Cardiac septum (tissue), 1 donor: ENCODE measurements around the gene EAPP. TPM values are rescaled to one million over a fixed set of nuclear protein-coding genes. Genes with fewer than 3 reads are reported as not detected.
"Not testable (repeated sequence)": the region's sequence is repeated elsewhere in the genome, so short reads cannot be mapped to it uniquely, and the experiment has no call there.

ENCODE experiments used
- DNase-seq: peaks from one replicate; pipeline ENCODE4 v3.0.0-alpha.2; 2020; ENCODE audit warnings: low spot score
- intact Hi-C: fragments of 100-400 bp; cut with DNase I; formaldehyde crosslinking; loops from one replicate; pipeline ENCODE4 v1.14.0; 2022
- long read RNA-seq: library from polyadenylated mRNA; unstranded; transcript quantifications from one replicate; pipeline ENCODE4 v2.0.0, GENCODE V29; 2021
- total RNA-seq: library from RNA; stranded (reverse); fragmentation: NEBNext Ultra II Directional; extraction: Animal tissue kit (Norgen Biotek cat#: 25700); gene quantifications from one replicate; pipeline ENCODE4 v1.2.1, GENCODE V29; 2021
- donor health status: DM: no; HTN: no; CAD: no.

The EAPP gene
- total RNA-seq, result 17.1 TPM
- long read RNA-seq, transcript EAPP-201 (6 exons, 1,321 nt), result major isoform, 10 of 17 reads
- long read RNA-seq, partial matches to known transcripts, result 0 of 17 reads
- long read RNA-seq, other reads (novel, unspliced or antisense), result 7 of 17 reads

GRCh38 chr14:34539407-34540180, at the start of gene EAPP:
Gene EAPP, minus strand, starts transcription at chr14:34539701. Its CDS starts 73 bp downstream, at chr14:34539628.
- DNase-seq, result peak; percentile 100
- intact Hi-C loops, result loop anchor here (5.0 kb wide), 1 partner anchor 77 kb away; the partner anchor contains the start of gene SPTSSA

GRCh38 chr14:34583525-34583924, 44.0 kb upstream of the EAPP start:
- intact Hi-C loops, result no loop called here
- no peak for DNase-seq

- DNase-seq, result peak; percentile 5
- intact Hi-C loops, result no loop called here
Observed at GRCh38 chr14:34582117-34582680, 42.7 kb upstream of the EAPP start.

GRCh38 chr14:34580381-34580780, 40.9 kb upstream of the EAPP start:
- peak; percentile 55 for DNase-seq

GRCh38 chr14:34571771-34572170, 32.3 kb upstream of the EAPP start:
- no peak for DNase-seq
- intact Hi-C loops, result no loop called here

More at GRCh38 chr14:34580381-34580780, 40.9 kb upstream of the EAPP start:
- intact Hi-C loops, result no loop called here

- no peak for DNase-seq
- intact Hi-C loops, result no loop called here
Observed at GRCh38 chr14:34569750-34570149, 30.2 kb upstream of the EAPP start.

- DNase-seq, result no peak
- intact Hi-C loops, result no loop called here
Observed at GRCh38 chr14:34568803-34569202, 29.3 kb upstream of the EAPP start.

GRCh38 chr14:34562776-34563150, 23.3 kb upstream of the EAPP start:
- DNase-seq, result no peak
- intact Hi-C loops, result no loop called here

GRCh38 chr14:34562037-34562775, 22.7 kb upstream of the EAPP start:
- DNase-seq, intact Hi-C loops: not testable (repeated sequence)

GRCh38 chr14:34556498-34556829, 17.0 kb upstream of the EAPP start:
- intact Hi-C loops, DNase-seq: not testable (repeated sequence)

- intact Hi-C loops, DNase-seq: not testable (repeated sequence)
Observed at GRCh38 chr14:34555583-34556497, 16.3 kb upstream of the EAPP start.

GRCh38 chr14:34554540-34555250, 15.2 kb upstream of the EAPP start:
- DNase-seq, result no peak
- intact Hi-C loops, result no loop called here

- intact Hi-C loops, result not testable (repeated sequence)
Observed at GRCh38 chr14:34549276-34549966, 9.9 kb upstream of the EAPP start.

GRCh38 chr14:34548472-34548981, 9.0 kb upstream of the EAPP start:
- DNase-seq, result no peak
- intact Hi-C loops, result no loop called here

More at GRCh38 chr14:34549276-34549966, 9.9 kb upstream of the EAPP start:
- not testable (repeated sequence) for DNase-seq

GRCh38 chr14:34547136-34547520, 7.6 kb upstream of the EAPP start:
- DNase-seq, intact Hi-C loops: not testable (repeated sequence)

- DNase-seq, intact Hi-C loops: not testable (repeated sequence)
Observed at GRCh38 chr14:34546272-34547135, 7.0 kb upstream of the EAPP start.
